Osteoblast (primary cell): ENCODE data around the gene DHH. TPM values are rescaled to one million over a fixed set of nuclear protein-coding genes. Genes with fewer than 3 reads are reported as not detected.

Experiments used
- DNase-seq: peaks from one replicate; pipeline ENCODE4 v3.0.0; 2011; ENCODE audit warnings: low spot score, mixed read lengths; ENCODE audit not compliant: insufficient read length; ENCODE audit errors: missing footprints
- H2AFZ ChIP-seq: 2 replicates; pipeline ENCODE4 v1.6.0; 2011; ENCODE audit warnings: mild to moderate bottlenecking, low read length
- H3K27ac ChIP-seq: 2 replicates; pipeline ENCODE4 v1.5.1; 2011; ENCODE audit warnings: mild to moderate bottlenecking, low read depth, low read length, moderate library complexity
- H3K27me3 ChIP-seq: 2 replicates; pipeline ENCODE4 v1.6.0; 2012; ENCODE audit warnings: mild to moderate bottlenecking, control low read depth, inconsistent platforms, low read length, moderate library complexity; ENCODE audit not compliant: insufficient read depth
- H3K36me3 ChIP-seq: 2 replicates; pipeline ENCODE4 v1.5.1; 2011; ENCODE audit warnings: mild to moderate bottlenecking, low read length, control low read depth, moderate library complexity; ENCODE audit not compliant: insufficient read depth
- H3K4me1 ChIP-seq: 2 replicates; pipeline ENCODE4 v1.5.1; 2011; ENCODE audit warnings: mild to moderate bottlenecking, low read length, control low read depth, moderate library complexity; ENCODE audit not compliant: insufficient read depth
- H3K4me2 ChIP-seq: 2 replicates; pipeline ENCODE4 v1.6.0; 2011; ENCODE audit warnings: mild to moderate bottlenecking, low read length; ENCODE audit not compliant: insufficient read depth
- H3K4me3 ChIP-seq: fragments of 200-600 bp; sonication (generic); 3 replicates; pipeline ENCODE4 v1.5.1; 2012; ENCODE audit warnings: mild to moderate bottlenecking, low read length, inconsistent platforms; ENCODE audit not compliant: insufficient read depth
- H3K79me2 ChIP-seq: 2 replicates; pipeline ENCODE4 v1.6.0; 2012; ENCODE audit warnings: mild to moderate bottlenecking, low read length, control low read depth, inconsistent platforms; ENCODE audit not compliant: insufficient read depth
- H3K9me3 ChIP-seq: 2 replicates; pipeline ENCODE4 v1.5.1; 2011; ENCODE audit warnings: low read depth, low read length, control low read depth
- H4K20me1 ChIP-seq: 2 replicates; pipeline ENCODE4 v1.6.0; 2012; ENCODE audit warnings: mild to moderate bottlenecking, low read length, control low read depth; ENCODE audit not compliant: insufficient read depth
- CTCF ChIP-seq: IDR thresholded peaks from 2 replicates; pipeline ENCODE4 v1.5.1; 2011; ENCODE audit warnings: mild to moderate bottlenecking, low read depth, low read length, moderate library complexity; ENCODE audit errors: extremely low read depth
- total RNA-seq: library from RNA; depleted of rRNA; stranded (reverse); fragments of >200 nt; gene quantifications from 2 replicates; pipeline ENCODE4 v1.2.3, GENCODE V29; 2012

DHH gene
- total RNA-seq, 1 donor, result not detected

- no peak overlapping the region for H3K4me3 ChIP-seq
- no peak overlapping the region for H3K27ac ChIP-seq
- H2AFZ ChIP-seq, result no peak overlapping the region
- no peaks in the 10 kb centered on the region for H3K79me2 ChIP-seq
- peak; percentile 55 for DNase-seq
- H3K36me3 ChIP-seq, result peaks cover 15% of the 10 kb centered on the region
- H3K4me1 ChIP-seq, result peaks cover 11% of the 10 kb centered on the region
- no peak for TF ChIP-seq CTCF
- H3K27me3 ChIP-seq, result peaks cover 53% of the 10 kb centered on the region
- H3K4me2 ChIP-seq, result peak overlapping the region; percentile 72
- H4K20me1 ChIP-seq, result peaks cover 2% of the 10 kb centered on the region
- no peaks in the 10 kb centered on the region for H3K9me3 ChIP-seq
Measured at GRCh38 chr12:49092816-49093406, 1.7 kb downstream of the DHH start.

- Histone ChIP-seq H3K36me3 (peaks cover 8% of the 10 kb centered on the region), H3K79me2 (no peaks in the 10 kb centered on the region), H3K27ac (no peak overlapping the region), H4K20me1 (peaks cover 2% of the 10 kb centered on the region), H3K4me2 (peak overlapping the region; percentile 72), H2AFZ (peak overlapping the region; percentile 46), H3K9me3 (no peaks in the 10 kb centered on the region), H3K27me3 (peaks cover 53% of the 10 kb centered on the region), H3K4me1 (peaks cover 11% of the 10 kb centered on the region), H3K4me3 (peak overlapping the region; percentile 55)
- peak; percentile 95 for DNase-seq
- peak; percentile 29 for TF ChIP-seq CTCF
Measured at GRCh38 chr12:49092086-49092815, 2.4 kb downstream of the DHH start.

- no peak for TF ChIP-seq CTCF
- peaks cover 2% of the 10 kb centered on the region for H4K20me1 ChIP-seq
- H3K27ac ChIP-seq, result no peak overlapping the region
- H3K4me1 ChIP-seq, result peaks cover 11% of the 10 kb centered on the region
- H2AFZ ChIP-seq, result peak overlapping the region; percentile 46
- no peak for DNase-seq
- peaks cover 3% of the 10 kb centered on the region for H3K36me3 ChIP-seq
- peak overlapping the region; percentile 55 for H3K4me3 ChIP-seq
- no peaks in the 10 kb centered on the region for H3K79me2 ChIP-seq
- peaks cover 53% of the 10 kb centered on the region for H3K27me3 ChIP-seq
- no peaks in the 10 kb centered on the region for H3K9me3 ChIP-seq
- H3K4me2 ChIP-seq, result peak overlapping the region; percentile 72
Measured at GRCh38 chr12:49091836-49092085, 2.8 kb downstream of the DHH start.

GRCh38 chr12:49091056-49091835 is 3.4 kb downstream of the DHH start:
- H3K4me3 ChIP-seq, result peak overlapping the region; percentile 55

More at GRCh38 chr12:49091056-49091835, 3.4 kb downstream of the DHH start:
- Histone ChIP-seq H3K36me3 (no peaks in the 10 kb centered on the region), H3K79me2 (no peaks in the 10 kb centered on the region), H3K27ac (no peak overlapping the region), H3K4me1 (peaks cover 11% of the 10 kb centered on the region), H2AFZ (no peak overlapping the region), H3K9me3 (no peaks in the 10 kb centered on the region), H4K20me1 (peaks cover 2% of the 10 kb centered on the region), H3K4me2 (peak overlapping the region; percentile 72), H3K27me3 (peaks cover 53% of the 10 kb centered on the region)
- peak; percentile 55 for DNase-seq
- TF ChIP-seq CTCF, result no peak
